HepG2 (cell line): ENCODE measurements around the gene EEF1E1. TPM values are rescaled to one million over a fixed set of nuclear protein-coding genes. Genes with fewer than 3 reads are reported as not detected.

Experiments
- ATAC-seq: fragments of 200-7000 bp; cut with Tn5 transposase; 3 replicates; pipeline ENCODE4 v1.9.1; 2020; ENCODE audit warnings: mild to moderate bottlenecking, moderate library complexity
- BruUV-seq: library from RNA; stranded (reverse); fragments of 400-500 nt; replicated peaks from 2 replicates; lab custom pipeline; 2021; lab: Mats Ljungman, UMichigan
- CTCF ChIA-PET: fragments of 300-600 bp; formaldehyde crosslinking; extraction: SDS; loops from one replicate; lab custom pipeline; 2021; ENCODE audit warnings: low total read pairs, inconsistent platforms, low intra/inter-chr PET ratio; lab: Yijun Ruan, JAX
- POLR2A ChIA-PET: fragments of 350-600 bp; sonication (Branson Sonifier 250); formaldehyde crosslinking; loops from one replicate; lab custom pipeline; 2020; ENCODE audit warnings: antibody characterized with exemption, inconsistent platforms; lab: Yijun Ruan, JAX
- DNase-seq: peaks from one replicate; pipeline ENCODE4 v3.0.0-alpha.2; 2015; ENCODE audit warnings: low spot score
- FAIRE-seq: peaks from 3 replicates; lab custom pipeline; 2011; peaks lifted over from hg19 to GRCh38; lab: Jason Lieb, UNC
- H2AFZ ChIP-seq: one replicate; pipeline ENCODE4 v1.6.1; 2011; ENCODE audit warnings: low read length, inconsistent platforms
- H3K27ac ChIP-seq: fragments of 300-600 bp; 3 replicates; pipeline ENCODE4 v1.8.0; 2011; ENCODE audit warnings: mixed run types, mild to moderate bottlenecking, mixed read lengths, low read length, inconsistent platforms; ENCODE audit not compliant: insufficient read depth; ENCODE audit errors: extremely low read length
- H3K27me3 ChIP-seq, 2 experiments: fragments of 200-600 bp in 1 of 2; 2 replicates in 1 of 2; 3 replicates in 1 of 2; pipeline versions ENCODE4 v1.6.0 to v1.8.0; 2011; ENCODE audit warnings: low read length in 2 of 2, mild to moderate bottlenecking in 2 of 2, moderate library complexity in 2 of 2, inconsistent platforms in 1 of 2; ENCODE audit not compliant: insufficient read depth in 2 of 2, control insufficient read depth in 1 of 2
- H3K36me3 ChIP-seq, 2 experiments: fragments of 200-600 bp in 1 of 2; replicated peaks in 1 of 2; 2 replicates in 1 of 2; 3 replicates in 1 of 2; pipeline versions ENCODE4 v1.5.1 to v1.8.0; 2011; ENCODE audit warnings: low read length in 2 of 2, inconsistent platforms in 1 of 2; ENCODE audit not compliant: insufficient read depth in 2 of 2, control insufficient read depth in 1 of 2
- H3K4me1 ChIP-seq: 2 replicates; pipeline ENCODE4 v1.5.1; 2012; ENCODE audit warnings: low read length, inconsistent platforms; ENCODE audit not compliant: insufficient read depth
- H3K4me2 ChIP-seq: 2 replicates; pipeline ENCODE4 v1.6.0; 2011; ENCODE audit warnings: low read depth, low read length, inconsistent platforms
- H3K4me3 ChIP-seq, 3 experiments: fragments of 200-600 bp in 1 of 3; sonication (generic), shearing (Covaris generic) in 1 of 3; replicated peaks in 1 of 3; 2 replicates each; pipeline ENCODE4 v1.5.1; 2011 to 2016; ENCODE audit warnings: low read length in 3 of 3, inconsistent platforms in 2 of 3, low read depth in 2 of 3, mild to moderate bottlenecking in 2 of 3, control low read depth in 1 of 3, mixed read lengths in 1 of 3; ENCODE audit not compliant: insufficient read depth in 1 of 3
- H3K79me2 ChIP-seq: one replicate; pipeline ENCODE4 v1.6.1; 2011; ENCODE audit warnings: low read length, inconsistent platforms; ENCODE audit not compliant: insufficient read depth
- H3K9ac ChIP-seq: 2 replicates; pipeline ENCODE4 v1.6.0; 2011; ENCODE audit warnings: mild to moderate bottlenecking, low read depth, low read length, inconsistent platforms; ENCODE audit not compliant: insufficient read depth
- H3K9me3 ChIP-seq: 2 replicates; pipeline ENCODE4 v1.5.1; 2012; ENCODE audit warnings: mild to moderate bottlenecking, low read length
- H4K20me1 ChIP-seq: 2 replicates; pipeline ENCODE4 v1.6.0; 2011; ENCODE audit warnings: inconsistent platforms, mild to moderate bottlenecking, low read length, moderate library complexity; ENCODE audit not compliant: insufficient read depth
- GATA4 ChIP-seq: sonication (generic); IDR thresholded peaks from 2 replicates; pipeline ENCODE4 v1.6.1; 2016; ENCODE audit warnings: antibody characterized with exemption, low read depth, borderline replicate concordance
- GATAD2A ChIP-seq: IDR thresholded peaks from 2 replicates; pipeline ENCODE4 v1.6.1; 2016
- MZF1 ChIP-seq: sonication (generic); formaldehyde crosslinking; IDR thresholded peaks from 2 replicates; pipeline ENCODE4 v1.8.1; 2023; ENCODE audit warnings: mild to moderate bottlenecking, missing genetic modification reagents, borderline replicate concordance
- PHF8 ChIP-seq: sonication (generic); formaldehyde crosslinking; IDR thresholded peaks from 2 replicates; pipeline ENCODE4 v1.5.0; 2020; ENCODE audit warnings: missing genetic modification reagents
- USF2 ChIP-seq, 2 experiments: sonication (generic) in 1 of 2; formaldehyde crosslinking in 1 of 2; IDR thresholded peaks; 2 replicates each; pipeline versions ENCODE4 v1.5.1 to v1.6.1; 2011 to 2020; ENCODE audit warnings: borderline replicate concordance in 1 of 2, low read depth in 1 of 2, low read length in 1 of 2, mild to moderate bottlenecking in 1 of 2, missing genetic modification reagents in 1 of 2, moderate library complexity in 1 of 2
- YEATS2 ChIP-seq: sonication (generic); formaldehyde crosslinking; IDR thresholded peaks from 2 replicates; pipeline ENCODE4 v1.4.0; 2020; ENCODE audit warnings: missing genetic modification reagents, borderline replicate concordance
- ZBTB46 ChIP-seq: sonication (generic); formaldehyde crosslinking; IDR thresholded peaks from 2 replicates; pipeline ENCODE4 v1.4.0; 2020; ENCODE audit warnings: mild to moderate bottlenecking, missing genetic modification reagents, borderline replicate concordance
- ZNF318 ChIP-seq: sonication (generic); formaldehyde crosslinking; IDR thresholded peaks from 2 replicates; pipeline ENCODE4 v1.4.0; 2020; ENCODE audit warnings: mild to moderate bottlenecking, missing genetic modification reagents
- ZNF343 ChIP-seq: sonication (generic); formaldehyde crosslinking; IDR thresholded peaks from 2 replicates; pipeline ENCODE4 v1.4.0; 2020; ENCODE audit warnings: mild to moderate bottlenecking, missing genetic modification reagents
- ZNF788 ChIP-seq: sonication (generic); formaldehyde crosslinking; IDR thresholded peaks from 2 replicates; pipeline ENCODE4 v1.5.0; 2020; ENCODE audit warnings: mild to moderate bottlenecking, missing genetic modification reagents, borderline replicate concordance
- ZNF816 ChIP-seq: sonication (generic); formaldehyde crosslinking; IDR thresholded peaks from 2 replicates; pipeline ENCODE4 v1.8.0; 2022; ENCODE audit warnings: missing genetic modification reagents, mild to moderate bottlenecking, borderline replicate concordance
- ZNF839 ChIP-seq: sonication (generic); formaldehyde crosslinking; IDR thresholded peaks from 2 replicates; pipeline ENCODE4 v1.4.0; 2020; ENCODE audit warnings: missing genetic modification reagents, mild to moderate bottlenecking, borderline replicate concordance
- ZNF883 ChIP-seq: sonication (generic); formaldehyde crosslinking; IDR thresholded peaks from 2 replicates; pipeline ENCODE4 v1.5.1; 2020; ENCODE audit warnings: mild to moderate bottlenecking, missing genetic modification reagents; ENCODE audit errors: not compliant biosample characterization
- WGBS: methylation state at CpG from one replicate; pipeline ENCODE4 v1.1.6; 2017; ENCODE audit warnings: low lambda C conversion rate; 5-methylcytosine and 5-hydroxymethylcytosine counted together
- in situ Hi-C: cut with HindIII; loops from 2 replicates; pipeline ENCODE4 v1.10.0; 2017; ENCODE audit warnings: low pct_unique_long_range_greater_than_20kb; ENCODE audit not compliant: extremely low pct_ligation_motif_present
- intact Hi-C: fragments of 100-400 bp; cut with micrococcal nuclease; formaldehyde crosslinking; loops from one replicate; pipeline ENCODE4 v1.10.0; 2022; ENCODE audit not compliant: unreplicated experiment
- polyA plus RNA-seq, 8 experiments: library from polyadenylated mRNA; depleted of rRNA in 3 of 8; stranded (reverse) in 7 of 8; unstranded in 1 of 8; fragments of >200 nt; fragmentation: Illumina TruSeq in 4 of 8; extraction: Trizol in 4 of 8; gene quantifications; 2 replicates each; pipeline versions ENCODE4 v1.2.1 to v1.2.3, GENCODE V29; 2011 to 2016; ENCODE audit warnings: low read depth in 4 of 8, missing spikeins in 1 of 8, mixed read lengths in 1 of 8; ENCODE audit not compliant: insufficient read depth in 1 of 8
- total RNA-seq, 5 experiments: library from RNA; depleted of rRNA; stranded (reverse); fragments of >200 nt; fragmentation: Illumina TruSeq; extraction: Trizol; gene quantifications; 2 replicates each; pipeline ENCODE4 v1.2.3, GENCODE V29; 2016; ENCODE audit warnings: low read depth in 1 of 5

EEF1E1 gene
- total and polyA plus RNA-seq, 2 of the 13 experiments (the other 11 are each of a cell fraction or from before 2014, with no cell fraction given), result 128 to 188 TPM

- Histone ChIP-seq H2AFZ (no peak overlapping the region), H3K4me2 (no peak overlapping the region), H3K27me3 (no peaks in the 10 kb centered on the region), H3K9ac (no peak overlapping the region), H4K20me1 (no peaks in the 10 kb centered on the region), H3K4me3 (no peak overlapping the region), H3K27ac (no peak overlapping the region), H3K36me3 (no peaks in the 10 kb centered on the region), H3K4me1 (no peaks in the 10 kb centered on the region), H3K79me2 (no peaks in the 10 kb centered on the region), H3K9me3 (no peaks in the 10 kb centered on the region)
- ATAC-seq, result no peak
- in situ Hi-C loops (no loop called here), intact Hi-C loops (no loop called here)
- 58% methylated on average over 2 of the region's 2 CpGs for WGBS
- no peak for FAIRE-seq
- no peak for DNase-seq
- ChIA-PET CTCF (no interaction called here), POLR2A (no interaction called here)
- no TSS peak for BruUV-seq
- no peak for TF ChIP-seq GATA4
- TF ChIP-seq ZNF788, result no peak
- no peak for TF ChIP-seq ZNF343 (CRISPR knock-in tag)
- no peak for TF ChIP-seq MZF1 (CRISPR knock-in tag)
- TF ChIP-seq ZBTB46 (CRISPR knock-in tag), result no peak
- TF ChIP-seq ZNF816 (CRISPR knock-in tag), result no peak
- TF ChIP-seq GATAD2A (CRISPR knock-in tag), result no peak
- TF ChIP-seq ZNF883 (CRISPR knock-in tag), result no peak
- TF ChIP-seq YEATS2 (CRISPR knock-in tag), result no peak
- TF ChIP-seq USF2 (IDR thresholded peaks at IDR 0.05; ENCODE audit: low read depth, low read length), result no peak
- no peak for TF ChIP-seq USF2 (CRISPR knock-in tag; IDR thresholded peaks at IDR 0.05; ENCODE audit: borderline replicate concordance)
- TF ChIP-seq ZNF318 (CRISPR knock-in tag), result no peak
- no peak for TF ChIP-seq ZNF839
- no peak for TF ChIP-seq PHF8
These were observed 41.6 kb upstream of the EEF1E1 start for GRCh38 chr6:8143945-8144344.
